GM23338 (cell line): ENCODE data around the gene OR51A4. TPM values are rescaled to one million over a fixed set of nuclear protein-coding genes. Genes with fewer than 3 reads are reported as not detected.

Experiments
- ATAC-seq: fragments of 200-7000 bp; cut with Tn5 transposase; 3 replicates; pipeline ENCODE4 v1.9.1; 2020
- DNase-seq: peaks from one replicate; pipeline ENCODE4 v3.0.0-alpha.2; 2015; ENCODE audit warnings: low spot score
- H2AFZ ChIP-seq: fragments of 200-600 bp; sonication (generic); 2 replicates; pipeline ENCODE4 v1.8.0; 2016; ENCODE audit warnings: antibody characterized with exemption, mild to moderate bottlenecking, moderate library complexity
- H3F3A ChIP-seq: fragments of 200-600 bp; sonication (generic); replicated peaks from 2 replicates; pipeline ENCODE4 v1.8.0; 2017; ENCODE audit warnings: antibody characterized with exemption, mixed run types, low read depth
- H3K27ac ChIP-seq: fragments of 200-600 bp; sonication (generic); 2 replicates; pipeline ENCODE4 v1.6.1; 2016; ENCODE audit warnings: low read depth
- H3K27me3 ChIP-seq: fragments of 200-600 bp; sonication (generic); 2 replicates; pipeline ENCODE4 v1.8.0; 2016; ENCODE audit warnings: mild to moderate bottlenecking, mixed run types, moderate library complexity; ENCODE audit not compliant: insufficient read depth
- H3K36me3 ChIP-seq: fragments of 200-600 bp; sonication (generic); 2 replicates; pipeline ENCODE4 v1.8.0; 2016; ENCODE audit warnings: mild to moderate bottlenecking; ENCODE audit not compliant: insufficient read depth
- H3K4me1 ChIP-seq: fragments of 200-600 bp; sonication (generic); 2 replicates; pipeline ENCODE4 v1.8.0; 2016; ENCODE audit warnings: mild to moderate bottlenecking, moderate library complexity; ENCODE audit not compliant: insufficient read depth
- H3K4me2 ChIP-seq: fragments of 200-600 bp; sonication (generic); 2 replicates; pipeline ENCODE4 v1.7.1; 2017; ENCODE audit warnings: mixed run types
- H3K4me3 ChIP-seq: fragments of 200-600 bp; sonication (generic); 2 replicates; pipeline ENCODE4 v1.6.1; 2016; ENCODE audit warnings: mixed run types
- H3K79me2 ChIP-seq: fragments of 200-600 bp; sonication (generic); replicated peaks from 2 replicates; pipeline ENCODE4 v1.8.0; 2017; ENCODE audit warnings: mild to moderate bottlenecking; ENCODE audit not compliant: insufficient read depth
- H3K9me2 ChIP-seq: fragments of 200-600 bp; sonication (generic); 2 replicates; pipeline ENCODE4 v1.8.0; 2017; ENCODE audit not compliant: insufficient read depth
- H4K20me1 ChIP-seq: fragments of 200-600 bp; sonication (generic); replicated peaks from 2 replicates; pipeline ENCODE4 v1.8.0; 2017; ENCODE audit warnings: mild to moderate bottlenecking; ENCODE audit not compliant: insufficient read depth
- H3K27ac Mint-ChIP-seq: 2 replicates; pipeline ENCODE4 v1.8.0; 2020; ENCODE audit warnings: inconsistent platforms, mild to moderate bottlenecking, moderate library complexity, mixed read lengths
- H3K27me3 Mint-ChIP-seq: 3 replicates; pipeline ENCODE4 v1.8.0; 2022; ENCODE audit warnings: low read depth, mild to moderate bottlenecking, moderate library complexity, mixed read lengths, inconsistent platforms; ENCODE audit not compliant: insufficient read depth, poor library complexity
- H3K36me3 Mint-ChIP-seq: 3 replicates; pipeline ENCODE4 v1.8.0; 2021; ENCODE audit warnings: low read depth, mild to moderate bottlenecking, inconsistent platforms, moderate library complexity, mixed read lengths
- H3K4me1 Mint-ChIP-seq: 3 replicates; pipeline ENCODE4 v1.8.0; 2020; ENCODE audit warnings: mild to moderate bottlenecking, inconsistent platforms, mixed read lengths
- H3K4me3 Mint-ChIP-seq: 3 replicates; pipeline ENCODE4 v1.8.0; 2021; ENCODE audit warnings: moderate library complexity, mild to moderate bottlenecking, inconsistent platforms, mixed read lengths
- H3K9me3 Mint-ChIP-seq: 3 replicates; pipeline ENCODE4 v1.8.0; 2020; ENCODE audit warnings: moderate library complexity, mild to moderate bottlenecking, inconsistent platforms, mixed read lengths
- CREB1 ChIP-seq: fragments of 250-450 bp; sonication (Bioruptor Pico); IDR thresholded peaks from 2 replicates; pipeline ENCODE4 v1.5.0; 2020; ENCODE audit warnings: low read depth, mild to moderate bottlenecking, moderate library complexity
- EZH2 ChIP-seq: fragments of 200-600 bp; sonication (generic); IDR thresholded peaks from one replicate; pipeline ENCODE4 v1.8.0; 2017; ENCODE audit warnings: antibody characterized with exemption, mild to moderate bottlenecking, low read depth; ENCODE audit not compliant: unreplicated experiment
- EZH2phosphoT487 ChIP-seq: fragments of 200-600 bp; sonication (generic); IDR thresholded peaks from one replicate; pipeline ENCODE4 v1.8.1; 2018; ENCODE audit warnings: antibody characterized with exemption; ENCODE audit not compliant: unreplicated experiment
- JUNB ChIP-seq: IDR thresholded peaks from one replicate; pipeline ENCODE4 v1.6.1; 2016; ENCODE audit warnings: antibody characterized with exemption; ENCODE audit not compliant: unreplicated experiment
- NANOG ChIP-seq: IDR thresholded peaks from 2 replicates; pipeline ENCODE4 v1.6.1; 2016; ENCODE audit warnings: antibody characterized with exemption, borderline replicate concordance
- POLR2AphosphoS5 ChIP-seq: IDR thresholded peaks from 2 replicates; pipeline ENCODE4 v1.6.1; 2016; ENCODE audit warnings: antibody characterized with exemption, low read depth
- REST ChIP-seq: IDR thresholded peaks from one replicate; pipeline ENCODE4 v1.6.1; 2018; ENCODE audit warnings: antibody characterized with exemption; ENCODE audit not compliant: unreplicated experiment
- STAT1 ChIP-seq: IDR thresholded peaks from one replicate; pipeline ENCODE4 v1.6.1; 2016; ENCODE audit warnings: antibody characterized with exemption; ENCODE audit not compliant: unreplicated experiment
- ZNF114 ChIP-seq: fragments of 250-450 bp; sonication (Bioruptor Pico); IDR thresholded peaks from 2 replicates; pipeline ENCODE4 v1.5.0; 2020; ENCODE audit warnings: mild to moderate bottlenecking, moderate library complexity
- ZNF331 ChIP-seq: fragments of 250-450 bp; sonication (Bioruptor Pico); IDR thresholded peaks from 2 replicates; pipeline ENCODE4 v1.5.0; 2020; ENCODE audit warnings: low read depth, mild to moderate bottlenecking, moderate library complexity
- ZNF462 ChIP-seq: fragments of 250-450 bp; sonication (Bioruptor Pico); IDR thresholded peaks from 2 replicates; pipeline ENCODE4 v1.5.0; 2020; ENCODE audit warnings: mild to moderate bottlenecking, moderate library complexity
- polyA plus RNA-seq: library from polyadenylated mRNA; unstranded; fragments of >200 nt; fragmentation: Nextera tagmentation; extraction: Ambion mirVana; gene quantifications from 2 replicates; pipeline ENCODE4 v1.2.1, GENCODE V29; 2016
- total RNA-seq: library from RNA; depleted of rRNA; stranded (reverse); fragments of >200 nt; shearing (Covaris generic); gene quantifications from 2 replicates; pipeline ENCODE4 v1.2.3, GENCODE V29; 2014
- TF ChIP-seq, protein P1 (sequence below): IDR thresholded peaks from 2 replicates; pipeline ENCODE4 v1.6.1; 2016; ENCODE audit warnings: antibody characterized with exemption
- TF ChIP-seq, protein P2 (sequence below), 2 experiments: fragments of 200-600 bp in 1 of 2; sonication (generic) in 1 of 2; conservative IDR thresholded peaks; 2 replicates each; pipeline versions ENCODE4 v1.5.1 to v1.6.1; 2016 to 2017; ENCODE audit warnings: antibody characterized with exemption in 2 of 2, low read depth in 2 of 2, mild to moderate bottlenecking in 2 of 2, moderate library complexity in 1 of 2

Gene OR51A4
- total and polyA plus RNA-seq, 2 experiments from 2014 or later: not detected

GRCh38 chr11:4932751-4933150, 14.7 kb downstream of the OR51A4 start (continued):
- TF ChIP-seq POLR2AphosphoS5: no peak
- TF ChIP-seq REST: no peak
- TF ChIP-seq STAT1: no peak
- TF ChIP-seq ZNF114 (CRISPR knock-in tag): no peak
- TF ChIP-seq CREB1 (CRISPR knock-in tag): no peak
- TF ChIP-seq JUNB: no peak
- TF ChIP-seq NANOG: no peak

DNA sequence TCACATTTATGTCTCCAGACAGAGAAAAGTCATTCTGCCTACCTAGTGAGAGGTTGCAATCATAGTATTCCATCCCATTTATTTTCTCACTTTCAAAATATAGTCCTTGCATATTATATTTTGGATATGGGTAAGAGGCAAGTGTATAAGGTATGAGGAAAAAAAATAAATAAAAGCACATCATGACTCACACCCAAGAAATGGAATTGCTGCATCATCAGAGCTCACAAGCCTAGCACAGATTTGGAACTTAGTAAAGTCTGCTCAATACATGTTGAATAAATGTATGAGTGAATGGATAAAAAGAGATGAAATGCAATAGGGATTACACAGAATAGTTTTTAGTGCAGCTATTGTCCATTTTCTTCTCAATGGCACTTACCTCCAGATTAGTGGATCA, 20.8 kb downstream of the OR51A4 start:
- Histone ChIP-seq H3K4me2 (no peak overlapping the region), H3K4me1 (no peaks in the 10 kb centered on the region), H2AFZ (no peak overlapping the region), H3K9me2 (no peaks in the 10 kb centered on the region), H4K20me1 (no peaks in the 10 kb centered on the region), H3K27ac (no peak overlapping the region), H3K4me3 (no peak overlapping the region), H3K36me3 (no peaks in the 10 kb centered on the region), H3K79me2 (no peaks in the 10 kb centered on the region), H3F3A (no peaks in the 10 kb centered on the region), H3K27me3 (no peaks in the 10 kb centered on the region)
- TF ChIP-seq CREB1 (CRISPR knock-in tag): no peak
- no peak for TF ChIP-seq STAT1
- no peak for TF ChIP-seq ZNF331 (CRISPR knock-in tag)
- TF ChIP-seq, protein P1, sequence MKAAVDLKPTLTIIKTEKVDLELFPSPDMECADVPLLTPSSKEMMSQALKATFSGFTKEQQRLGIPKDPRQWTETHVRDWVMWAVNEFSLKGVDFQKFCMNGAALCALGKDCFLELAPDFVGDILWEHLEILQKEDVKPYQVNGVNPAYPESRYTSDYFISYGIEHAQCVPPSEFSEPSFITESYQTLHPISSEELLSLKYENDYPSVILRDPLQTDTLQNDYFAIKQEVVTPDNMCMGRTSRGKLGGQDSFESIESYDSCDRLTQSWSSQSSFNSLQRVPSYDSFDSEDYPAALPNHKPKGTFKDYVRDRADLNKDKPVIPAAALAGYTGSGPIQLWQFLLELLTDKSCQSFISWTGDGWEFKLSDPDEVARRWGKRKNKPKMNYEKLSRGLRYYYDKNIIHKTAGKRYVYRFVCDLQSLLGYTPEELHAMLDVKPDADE: no peak
- TF ChIP-seq JUNB: no peak
- no peak for TF ChIP-seq EZH2phosphoT487
- no peak for TF ChIP-seq ZNF462 (CRISPR knock-in tag)
- TF ChIP-seq, protein P2, sequence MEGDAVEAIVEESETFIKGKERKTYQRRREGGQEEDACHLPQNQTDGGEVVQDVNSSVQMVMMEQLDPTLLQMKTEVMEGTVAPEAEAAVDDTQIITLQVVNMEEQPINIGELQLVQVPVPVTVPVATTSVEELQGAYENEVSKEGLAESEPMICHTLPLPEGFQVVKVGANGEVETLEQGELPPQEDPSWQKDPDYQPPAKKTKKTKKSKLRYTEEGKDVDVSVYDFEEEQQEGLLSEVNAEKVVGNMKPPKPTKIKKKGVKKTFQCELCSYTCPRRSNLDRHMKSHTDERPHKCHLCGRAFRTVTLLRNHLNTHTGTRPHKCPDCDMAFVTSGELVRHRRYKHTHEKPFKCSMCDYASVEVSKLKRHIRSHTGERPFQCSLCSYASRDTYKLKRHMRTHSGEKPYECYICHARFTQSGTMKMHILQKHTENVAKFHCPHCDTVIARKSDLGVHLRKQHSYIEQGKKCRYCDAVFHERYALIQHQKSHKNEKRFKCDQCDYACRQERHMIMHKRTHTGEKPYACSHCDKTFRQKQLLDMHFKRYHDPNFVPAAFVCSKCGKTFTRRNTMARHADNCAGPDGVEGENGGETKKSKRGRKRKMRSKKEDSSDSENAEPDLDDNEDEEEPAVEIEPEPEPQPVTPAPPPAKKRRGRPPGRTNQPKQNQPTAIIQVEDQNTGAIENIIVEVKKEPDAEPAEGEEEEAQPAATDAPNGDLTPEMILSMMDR (conservative IDR thresholded peaks at IDR 0.05; ENCODE audit: low read depth in 2 of 2): no peak
- no peak for TF ChIP-seq EZH2
- no peak for TF ChIP-seq ZNF114 (CRISPR knock-in tag)
- no peaks in the 10 kb centered on the region for H3K9me3 Mint-ChIP-seq
- peaks cover 1% of the 10 kb centered on the region for H3K27me3 Mint-ChIP-seq
- no peaks in the 10 kb centered on the region for H3K36me3 Mint-ChIP-seq
- H3K27ac Mint-ChIP-seq: no peak overlapping the region
- no peak for ATAC-seq
- H3K4me1 Mint-ChIP-seq: no peaks in the 10 kb centered on the region
- no peak overlapping the region for H3K4me3 Mint-ChIP-seq
- no peak for DNase-seq
